ENCODE results near the gene ZBTB1.

Gene ZBTB1

DNA sequence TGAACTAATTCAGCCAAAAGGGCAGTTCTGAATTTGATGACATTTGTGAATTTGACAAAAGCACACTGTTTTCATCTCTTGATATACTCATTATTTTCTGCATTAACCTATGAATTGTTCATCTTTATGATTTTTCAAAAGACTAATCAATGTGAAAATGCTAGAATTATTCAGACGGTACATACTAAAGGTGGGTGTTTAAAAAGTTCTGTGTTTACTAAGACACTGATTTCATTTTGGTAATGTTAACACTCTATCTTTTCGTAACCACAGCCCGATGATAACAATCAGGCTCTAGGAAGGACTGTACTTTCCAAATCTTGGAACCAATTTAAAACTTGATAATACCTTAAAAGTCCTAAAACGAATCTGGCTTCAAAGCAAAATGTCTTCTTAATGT, 29.9 kb upstream of the ZBTB1 start:
- TF ChIP-seq CTCF (IDR thresholded peaks at IDR 0.05; ENCODE audit: borderline replicate concordance, control extremely low read depth, extremely low read depth, insufficient read depth, missing control alignments) = no peak
- no peak for DNase-seq (ENCODE audit: low spot score)
- in situ Hi-C loops (cut with MboI; ENCODE audit: low sequenced_read_pairs, unreplicated experiment) = loop anchor here (10.0 kb wide), 1 partner anchor 130 kb away; no protein-coding TSS in a partner anchor

DNA sequence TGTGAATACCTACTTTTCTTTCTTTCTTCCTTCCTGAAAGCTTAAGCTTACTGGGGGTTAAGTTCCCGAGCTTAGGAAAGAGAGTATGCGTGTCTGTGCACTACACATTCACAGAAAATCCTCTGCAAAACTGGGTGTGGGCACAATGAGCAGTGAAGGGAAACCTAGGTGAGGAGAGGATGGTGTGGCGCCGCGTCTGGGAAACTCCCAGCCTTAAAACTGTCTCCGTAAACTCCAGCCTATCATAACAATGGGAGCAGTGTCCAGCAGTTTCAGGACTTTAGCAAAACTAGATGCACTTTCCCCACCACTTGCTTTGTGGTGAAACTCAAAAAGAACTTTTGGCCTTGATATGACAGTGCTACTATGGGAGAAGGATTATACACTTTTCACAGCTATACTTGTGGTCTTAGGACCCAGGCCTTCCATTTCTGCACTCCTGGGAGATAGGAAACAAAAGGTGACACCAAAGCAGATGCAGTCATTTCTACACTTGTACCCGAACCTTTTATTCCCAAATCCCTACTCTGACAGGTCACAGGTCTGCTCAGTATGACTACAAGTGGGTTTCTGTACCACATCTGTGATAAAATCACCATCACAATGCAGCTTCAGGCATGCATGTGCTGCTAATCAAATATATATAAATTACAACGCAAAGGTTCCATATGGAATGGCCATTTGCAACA, 28.8 kb upstream of the ZBTB1 start:
- no peak for DNase-seq (ENCODE audit: low spot score)
- in situ Hi-C loops (cut with MboI; ENCODE audit: low sequenced_read_pairs, unreplicated experiment) = loop anchor here (10.0 kb wide), 1 partner anchor 131 kb away; no protein-coding TSS in a partner anchor
- no peak for TF ChIP-seq CTCF (IDR thresholded peaks at IDR 0.05; ENCODE audit: borderline replicate concordance, control extremely low read depth, extremely low read depth, insufficient read depth, missing control alignments)

- in situ Hi-C loops (cut with MboI; ENCODE audit: low sequenced_read_pairs, unreplicated experiment) = loop anchor here (10.0 kb wide), 1 partner anchor 132 kb away; no protein-coding TSS in a partner anchor
- DNase-seq (ENCODE audit: low spot score) = no peak
- no peak for TF ChIP-seq CTCF (IDR thresholded peaks at IDR 0.05; ENCODE audit: borderline replicate concordance, control extremely low read depth, extremely low read depth, insufficient read depth, missing control alignments)
These were observed 28.1 kb upstream of the ZBTB1 start for GRCh38 chr14:64476438-64476837.

DNA sequence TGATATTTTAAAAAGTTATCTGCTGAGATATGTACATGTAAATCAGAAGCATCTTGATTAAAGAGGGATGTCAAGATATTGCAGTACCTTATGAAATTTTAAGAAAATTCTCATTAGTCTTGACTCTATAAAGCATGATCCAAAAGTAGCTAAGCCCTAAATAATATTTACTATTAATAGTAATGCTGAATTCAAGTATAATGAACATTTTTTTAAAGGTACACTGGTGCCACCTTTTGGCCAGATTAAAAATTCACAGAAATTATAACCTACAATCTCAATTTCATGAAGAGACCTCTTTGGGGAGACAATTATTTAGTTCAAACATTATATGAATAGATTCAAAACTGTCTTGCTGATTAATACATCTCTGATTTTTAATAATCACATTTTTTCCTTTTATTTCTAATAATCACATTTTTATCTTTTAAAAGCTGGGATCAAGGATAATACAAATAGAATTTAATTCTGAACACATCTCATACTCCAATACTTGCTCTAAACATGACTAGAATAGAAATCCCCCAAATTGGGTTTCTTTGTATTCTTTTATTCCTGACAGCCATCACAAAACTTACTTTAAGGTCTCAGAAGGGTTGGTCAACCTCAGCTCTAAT, 25.8 kb upstream of the ZBTB1 start:
- peak; percentile 38 for DNase-seq (ENCODE audit: low spot score)
- no peak for TF ChIP-seq CTCF (IDR thresholded peaks at IDR 0.05; ENCODE audit: borderline replicate concordance, control extremely low read depth, extremely low read depth, insufficient read depth, missing control alignments)
- in situ Hi-C loops (cut with MboI; ENCODE audit: low sequenced_read_pairs, unreplicated experiment) = loop anchor here (10.0 kb wide), 1 partner anchor 134 kb away; no protein-coding TSS in a partner anchor

GRCh38 chr14:64488590-64489099, 15.9 kb upstream of the ZBTB1 start:
- no peak for TF ChIP-seq CTCF (IDR thresholded peaks at IDR 0.05; ENCODE audit: borderline replicate concordance, control extremely low read depth, extremely low read depth, insufficient read depth, missing control alignments)
- DNase-seq (ENCODE audit: low spot score) = no peak
- in situ Hi-C loops (cut with MboI; ENCODE audit: low sequenced_read_pairs, unreplicated experiment) = no loop called here

GRCh38 chr14:64491637-64492036, 12.9 kb upstream of the ZBTB1 start:
- in situ Hi-C loops (cut with MboI; ENCODE audit: low sequenced_read_pairs, unreplicated experiment) = no loop called here
- DNase-seq (ENCODE audit: low spot score) = no peak

More at GRCh38 chr14:64491637-64492036, 12.9 kb upstream of the ZBTB1 start:
- no peak for TF ChIP-seq CTCF (IDR thresholded peaks at IDR 0.05; ENCODE audit: borderline replicate concordance, control extremely low read depth, extremely low read depth, insufficient read depth, missing control alignments)
